ENCODE measurements around the gene SLC17A2. TPM values are rescaled to one million over a fixed set of nuclear protein-coding genes. Genes with fewer than 3 reads are reported as not detected.
A peak's percentile ranks its signal among the peaks of the same experiment; 100 is the strongest.

Gene SLC17A2
- total and polyA plus RNA-seq, 2 of the 13 experiments (the other 11 are each of a cell fraction or from before 2014, with no cell fraction given) = 11.2 to 32.4 TPM

DNA sequence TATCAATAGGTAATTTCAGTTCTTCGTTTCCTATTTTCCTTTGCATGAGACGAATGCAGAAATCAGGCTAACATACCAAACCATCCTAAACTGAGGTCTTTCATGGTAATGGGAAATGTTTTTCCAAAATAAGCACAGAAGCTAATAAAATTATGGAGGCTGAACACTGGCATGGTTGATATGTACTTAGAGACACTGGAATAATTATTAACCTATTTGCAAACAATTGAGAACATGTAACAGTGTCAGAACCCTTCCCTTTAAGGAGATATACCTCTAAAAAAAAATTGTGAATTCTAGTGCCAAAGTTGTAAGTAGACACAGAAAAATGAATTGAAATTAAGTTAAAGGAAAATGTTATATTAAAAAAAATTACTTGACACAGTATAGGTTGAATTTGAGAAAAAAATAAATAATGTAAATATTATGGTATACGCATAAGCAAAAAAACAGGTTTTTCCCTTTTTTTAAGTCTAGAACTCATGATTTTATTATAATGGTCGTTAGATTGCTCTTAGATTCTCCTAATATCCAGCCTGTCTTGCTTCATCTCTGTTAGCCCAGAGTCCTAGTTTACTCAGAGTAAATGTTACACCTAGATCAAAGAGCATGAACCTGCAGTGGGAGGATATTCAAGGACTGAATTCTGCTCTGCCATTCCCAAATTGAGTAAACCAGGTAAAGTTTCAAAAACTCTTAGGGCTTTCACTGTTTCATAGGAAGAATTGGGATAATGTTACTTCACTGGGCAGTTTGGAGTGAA is 1.7 kb downstream of the SLC17A2 start (continued):
- TF ChIP-seq NFAT5 (CRISPR knock-in tag; IDR thresholded peaks at IDR 0.05) = no peak
- TF ChIP-seq NCOR1 (IDR thresholded peaks at IDR 0.05; ENCODE audit: borderline replicate concordance, low read length) = peak; percentile 97
- peak; percentile 93 for TF ChIP-seq SIX1 (CRISPR knock-in tag; IDR thresholded peaks at IDR 0.05; ENCODE audit: borderline replicate concordance)
- peak; percentile 89 for TF ChIP-seq ZNF331 (CRISPR knock-in tag; IDR thresholded peaks at IDR 0.05)
- TF ChIP-seq, protein P1, sequence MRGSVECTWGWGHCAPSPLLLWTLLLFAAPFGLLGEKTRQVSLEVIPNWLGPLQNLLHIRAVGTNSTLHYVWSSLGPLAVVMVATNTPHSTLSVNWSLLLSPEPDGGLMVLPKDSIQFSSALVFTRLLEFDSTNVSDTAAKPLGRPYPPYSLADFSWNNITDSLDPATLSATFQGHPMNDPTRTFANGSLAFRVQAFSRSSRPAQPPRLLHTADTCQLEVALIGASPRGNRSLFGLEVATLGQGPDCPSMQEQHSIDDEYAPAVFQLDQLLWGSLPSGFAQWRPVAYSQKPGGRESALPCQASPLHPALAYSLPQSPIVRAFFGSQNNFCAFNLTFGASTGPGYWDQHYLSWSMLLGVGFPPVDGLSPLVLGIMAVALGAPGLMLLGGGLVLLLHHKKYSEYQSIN (CRISPR knock-in tag; IDR thresholded peaks at IDR 0.05; ENCODE audit: borderline replicate concordance) = no peak
- TF ChIP-seq ZNF3 (CRISPR knock-in tag; IDR thresholded peaks at IDR 0.05) = no peak
- TF ChIP-seq, protein P2, sequence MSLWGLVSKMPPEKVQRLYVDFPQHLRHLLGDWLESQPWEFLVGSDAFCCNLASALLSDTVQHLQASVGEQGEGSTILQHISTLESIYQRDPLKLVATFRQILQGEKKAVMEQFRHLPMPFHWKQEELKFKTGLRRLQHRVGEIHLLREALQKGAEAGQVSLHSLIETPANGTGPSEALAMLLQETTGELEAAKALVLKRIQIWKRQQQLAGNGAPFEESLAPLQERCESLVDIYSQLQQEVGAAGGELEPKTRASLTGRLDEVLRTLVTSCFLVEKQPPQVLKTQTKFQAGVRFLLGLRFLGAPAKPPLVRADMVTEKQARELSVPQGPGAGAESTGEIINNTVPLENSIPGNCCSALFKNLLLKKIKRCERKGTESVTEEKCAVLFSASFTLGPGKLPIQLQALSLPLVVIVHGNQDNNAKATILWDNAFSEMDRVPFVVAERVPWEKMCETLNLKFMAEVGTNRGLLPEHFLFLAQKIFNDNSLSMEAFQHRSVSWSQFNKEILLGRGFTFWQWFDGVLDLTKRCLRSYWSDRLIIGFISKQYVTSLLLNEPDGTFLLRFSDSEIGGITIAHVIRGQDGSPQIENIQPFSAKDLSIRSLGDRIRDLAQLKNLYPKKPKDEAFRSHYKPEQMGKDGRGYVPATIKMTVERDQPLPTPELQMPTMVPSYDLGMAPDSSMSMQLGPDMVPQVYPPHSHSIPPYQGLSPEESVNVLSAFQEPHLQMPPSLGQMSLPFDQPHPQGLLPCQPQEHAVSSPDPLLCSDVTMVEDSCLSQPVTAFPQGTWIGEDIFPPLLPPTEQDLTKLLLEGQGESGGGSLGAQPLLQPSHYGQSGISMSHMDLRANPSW (CRISPR knock-in tag; IDR thresholded peaks at IDR 0.05; ENCODE audit: borderline replicate concordance) = peak; percentile 94; the same call in 1 of the 2 replicates
- TF ChIP-seq TOE1 (CRISPR knock-in tag; IDR thresholded peaks at IDR 0.05) = peak; percentile 79; the same call in 1 of the 2 replicates
- TF ChIP-seq MBNL3 (CRISPR knock-in tag; conservative IDR thresholded peaks at IDR 0.05) = no peak
- peak; percentile 76; the same call in 1 of the 2 replicates for TF ChIP-seq HMG20B (CRISPR knock-in tag; conservative IDR thresholded peaks at IDR 0.05)
- TF ChIP-seq ZSCAN20 (CRISPR knock-in tag; IDR thresholded peaks at IDR 0.05; ENCODE audit: borderline replicate concordance) = 0 out of 2 replicates have a peak, but pooled peaks have one; percentile 64
- TF ChIP-seq, protein P3, sequence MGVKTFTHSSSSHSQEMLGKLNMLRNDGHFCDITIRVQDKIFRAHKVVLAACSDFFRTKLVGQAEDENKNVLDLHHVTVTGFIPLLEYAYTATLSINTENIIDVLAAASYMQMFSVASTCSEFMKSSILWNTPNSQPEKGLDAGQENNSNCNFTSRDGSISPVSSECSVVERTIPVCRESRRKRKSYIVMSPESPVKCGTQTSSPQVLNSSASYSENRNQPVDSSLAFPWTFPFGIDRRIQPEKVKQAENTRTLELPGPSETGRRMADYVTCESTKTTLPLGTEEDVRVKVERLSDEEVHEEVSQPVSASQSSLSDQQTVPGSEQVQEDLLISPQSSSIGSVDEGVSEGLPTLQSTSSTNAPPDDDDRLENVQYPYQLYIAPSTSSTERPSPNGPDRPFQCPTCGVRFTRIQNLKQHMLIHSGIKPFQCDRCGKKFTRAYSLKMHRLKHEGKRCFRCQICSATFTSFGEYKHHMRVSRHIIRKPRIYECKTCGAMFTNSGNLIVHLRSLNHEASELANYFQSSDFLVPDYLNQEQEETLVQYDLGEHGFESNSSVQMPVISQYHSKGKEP (CRISPR knock-in tag; IDR thresholded peaks at IDR 0.05) = no peak
- TF ChIP-seq ATF7 (IDR thresholded peaks at IDR 0.05) = no peak
- TF ChIP-seq ATF7 (CRISPR knock-in tag; IDR thresholded peaks at IDR 0.05) = no peak; the same call in 1 of the 2 replicates
- TF ChIP-seq ZBTB20 (CRISPR knock-in tag; IDR thresholded peaks at IDR 0.05; ENCODE audit: borderline replicate concordance, low read depth) = peak; percentile 57; the same call in 1 of the 2 replicates
- peak in 1 of 2 experiments; percentile 93; a peak in 2 of 4 replicates for TF ChIP-seq ATF4 (CRISPR knock-in tag; IDR thresholded peaks at IDR 0.05)
- TF ChIP-seq ZNF773 (CRISPR knock-in tag; IDR thresholded peaks at IDR 0.05; ENCODE audit: borderline replicate concordance) = no peak
